A549 (cell line): ENCODE results near the gene MPC2. TPM values are rescaled to one million over a fixed set of nuclear protein-coding genes. Genes with fewer than 3 reads are reported as not detected.

Source experiments
- ATAC-seq, 2 experiments: fragments of 200-7000 bp in 1 of 2; fragments of >200 bp in 1 of 2; cut with Nextera tagmentation in 1 of 2; cut with Tn5 transposase in 1 of 2; 3 replicates each; pipeline versions ENCODE4 v1.8.0 to v1.9.1; 2018 to 2020; ENCODE audit warnings: mild to moderate bottlenecking in 1 of 2, moderate library complexity in 1 of 2
- CTCF ChIA-PET: fragments of 300-600 bp; sonication (Branson Sonifier 250); formaldehyde crosslinking; extraction: SDS; loops from one replicate; lab custom pipeline; 2021; ENCODE audit warnings: antibody characterized with exemption, inconsistent platforms; lab: Yijun Ruan, JAX
- POLR2A ChIA-PET: fragments of 350-600 bp; formaldehyde crosslinking; extraction: SDS; loops from one replicate; lab custom pipeline; 2021; ENCODE audit warnings: antibody characterized with exemption, inconsistent platforms; lab: Yijun Ruan, JAX
- DNase-seq, 2 experiments: peaks; one replicate each; pipeline versions ENCODE4 v3.0.0 to v3.0.0-alpha.2; 2011 to 2016; ENCODE audit warnings: low read depth in 1 of 2, low spot score in 1 of 2
- FAIRE-seq: peaks from 2 replicates; lab custom pipeline; 2011; peaks lifted over from hg19 to GRCh38; lab: Jason Lieb, UNC
- H3K27ac ChIP-seq, 2 experiments: fragments of >200 bp; sonication (Bioruptor Twin); formaldehyde crosslinking; 3 replicates each; pipeline ENCODE4 v1.5.1; 2016 to 2017
- H3K4me1 ChIP-seq: fragments of >200 bp; sonication (Bioruptor Twin); formaldehyde crosslinking; 3 replicates; pipeline ENCODE4 v1.6.1; 2016
- H3K4me2 ChIP-seq: fragments of >200 bp; sonication (Bioruptor Twin); formaldehyde crosslinking; 3 replicates; pipeline ENCODE4 v1.6.1; 2016
- H3K4me3 ChIP-seq: fragments of >200 bp; sonication (Bioruptor Twin); formaldehyde crosslinking; 3 replicates; pipeline ENCODE4 v1.5.1; 2016
- H3K9me3 ChIP-seq: fragments of >200 bp; sonication (Bioruptor Twin); formaldehyde crosslinking; 3 replicates; pipeline ENCODE4 v1.6.1; 2016
- CBX2 ChIP-seq: fragments of 200-600 bp; sonication (generic); IDR thresholded peaks from 2 replicates; pipeline ENCODE4 v1.6.1; 2016; ENCODE audit warnings: low read depth, mild to moderate bottlenecking, borderline replicate concordance
- ESRRA ChIP-seq: fragments of 150-350 bp; IDR thresholded peaks from 2 replicates; pipeline ENCODE4 v1.6.1; 2014; ENCODE audit warnings: mild to moderate bottlenecking, low read length, borderline replicate concordance
- HEYL ChIP-seq: fragments of 250-450 bp; sonication (Bioruptor Pico); IDR thresholded peaks from 2 replicates; pipeline ENCODE4 v1.8.0; 2021; ENCODE audit warnings: mild to moderate bottlenecking, moderate library complexity
- KDM5A ChIP-seq: fragments of 200-600 bp; sonication (generic); IDR thresholded peaks from 2 replicates; pipeline ENCODE4 v1.6.1; 2016; ENCODE audit warnings: antibody characterized with exemption, mild to moderate bottlenecking
- POLR2A ChIP-seq: IDR thresholded peaks from 2 replicates; pipeline ENCODE4 v1.6.1; 2012; ENCODE audit warnings: mild to moderate bottlenecking, low read length
- RFX5 ChIP-seq: fragments of 450-650 bp; IDR thresholded peaks from 2 replicates; pipeline ENCODE4 v1.7.1; 2014; ENCODE audit warnings: antibody characterized with exemption, mild to moderate bottlenecking, moderate library complexity
- SMC3 ChIP-seq: fragments of >200 bp; sonication (Bioruptor Twin); formaldehyde crosslinking; IDR thresholded peaks from 3 replicates; pipeline ENCODE4 v1.6.1; 2018; ENCODE audit warnings: inconsistent platforms
- TFCP2L1 ChIP-seq: fragments of 250-450 bp; sonication (Bioruptor Pico); IDR thresholded peaks from 2 replicates; pipeline ENCODE4 v1.5.0; 2021; ENCODE audit warnings: mild to moderate bottlenecking
- WGBS: methylation state at CpG from one replicate; pipeline ENCODE4 v1.1.6; 2017; ENCODE audit errors: missing lambda C conversion rate; 5-methylcytosine and 5-hydroxymethylcytosine counted together
- polyA plus RNA-seq, 4 experiments: library from polyadenylated mRNA; depleted of rRNA in 3 of 4; stranded (reverse); fragments of >200 nt; fragmentation: RNase III in 1 of 4; extraction: RNeasy Plus Mini Kit Qiagen cat#74134 plus additional on column Dnase treatment in 1 of 4; gene quantifications; 2 replicates in 3 of 4; 3 replicates in 1 of 4; pipeline ENCODE4 v1.2.3, GENCODE V29; 2011 to 2017
- TF ChIP-seq, protein P1 (sequence below): fragments of 250-450 bp; sonication (Bioruptor Pico); IDR thresholded peaks from 2 replicates; pipeline ENCODE4 v1.5.0; 2021; ENCODE audit warnings: mild to moderate bottlenecking, moderate library complexity, borderline replicate concordance
- TF ChIP-seq, protein P2 (sequence below): fragments of 250-450 bp; sonication (Bioruptor Pico); IDR thresholded peaks from 2 replicates; pipeline ENCODE4 v1.5.0; 2020; ENCODE audit warnings: low read depth, mild to moderate bottlenecking, moderate library complexity
- TF ChIP-seq, protein P3 (sequence below): fragments of >200 bp; sonication (Bioruptor Twin); formaldehyde crosslinking; IDR thresholded peaks from 3 replicates; pipeline ENCODE4 v1.6.1; 2016
- TF ChIP-seq, protein P4 (sequence below): fragments of >200 bp; sonication (Bioruptor Twin); formaldehyde crosslinking; IDR thresholded peaks from 2 replicates; pipeline ENCODE4 v1.6.1; 2016
- TF ChIP-seq, protein P5 (sequence below): fragments of >200 bp; sonication (Bioruptor Twin); formaldehyde crosslinking; IDR thresholded peaks from 3 replicates; pipeline ENCODE4 v1.5.1; 2016

Gene MPC2
- polyA plus RNA-seq, 2 of the 4 experiments (the other 2 are of a cell fraction), result 53.0 to 120 TPM

DNA sequence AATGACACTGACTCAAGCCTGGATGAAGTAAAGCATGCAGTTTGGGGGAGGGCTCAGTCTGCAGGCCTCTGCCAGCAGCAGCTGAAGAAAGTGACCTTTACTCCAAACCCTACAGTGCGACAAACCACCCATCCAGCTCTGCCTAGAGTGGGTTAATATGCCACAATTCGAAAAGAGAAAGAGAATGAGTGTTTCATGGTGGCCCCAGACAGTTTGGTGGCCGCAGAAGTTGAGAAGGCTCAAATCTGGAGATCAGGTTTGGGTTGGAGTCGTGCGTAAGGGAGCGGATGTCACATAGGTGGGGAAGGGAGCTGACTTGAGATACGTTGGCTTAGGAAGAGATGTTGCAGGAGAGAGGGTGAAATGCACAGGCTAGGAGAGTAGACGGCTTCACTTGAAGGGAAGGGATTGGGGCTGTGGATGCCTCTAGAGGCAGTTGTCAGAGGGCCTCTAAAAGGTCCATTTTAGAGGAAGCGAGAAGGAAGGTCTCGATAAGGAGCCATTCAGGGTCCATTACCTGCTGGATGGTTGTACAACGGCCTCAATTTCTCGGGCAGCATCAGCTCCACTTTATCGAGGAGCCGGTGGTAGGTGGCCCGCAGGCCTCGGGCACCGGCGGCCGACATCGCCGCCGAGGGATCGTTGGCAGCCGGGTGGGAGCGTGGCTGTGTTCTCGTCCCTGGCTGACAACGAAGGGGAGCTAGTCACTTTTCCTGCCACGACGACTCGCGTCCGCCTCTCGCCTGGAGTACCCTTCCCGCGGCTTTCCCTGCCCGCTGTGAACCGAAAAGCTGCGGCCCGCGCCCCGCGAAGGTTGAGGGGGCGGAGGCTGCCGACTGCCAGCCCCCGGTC lies 1.4 kb downstream of the MPC2 start:
- ATAC-seq (peak; percentile 56 to 58), DNase-seq (peak; percentile 41 to 55), FAIRE-seq (no peak)
- CTCF ChIA-PET, result interaction anchor here (0.6 to 1.6 kb wide), 6 partner anchors 8 to 157 kb away, joined by 3 to 6 read pairs (median 4); no protein-coding TSS in a partner anchor
- Histone ChIP-seq H3K4me2 (peak overlapping the region; percentile 95), H3K9me3 (no peaks in the 10 kb centered on the region), H3K27ac (peak overlapping the region; percentile 89 to 92), H3K4me3 (peak overlapping the region; percentile 80), H3K4me1 (peaks cover 38% of the 10 kb centered on the region)
- WGBS, result under 1% methylated on average over 39 of the region's 45 CpGs
- TF ChIP-seq, protein P1, sequence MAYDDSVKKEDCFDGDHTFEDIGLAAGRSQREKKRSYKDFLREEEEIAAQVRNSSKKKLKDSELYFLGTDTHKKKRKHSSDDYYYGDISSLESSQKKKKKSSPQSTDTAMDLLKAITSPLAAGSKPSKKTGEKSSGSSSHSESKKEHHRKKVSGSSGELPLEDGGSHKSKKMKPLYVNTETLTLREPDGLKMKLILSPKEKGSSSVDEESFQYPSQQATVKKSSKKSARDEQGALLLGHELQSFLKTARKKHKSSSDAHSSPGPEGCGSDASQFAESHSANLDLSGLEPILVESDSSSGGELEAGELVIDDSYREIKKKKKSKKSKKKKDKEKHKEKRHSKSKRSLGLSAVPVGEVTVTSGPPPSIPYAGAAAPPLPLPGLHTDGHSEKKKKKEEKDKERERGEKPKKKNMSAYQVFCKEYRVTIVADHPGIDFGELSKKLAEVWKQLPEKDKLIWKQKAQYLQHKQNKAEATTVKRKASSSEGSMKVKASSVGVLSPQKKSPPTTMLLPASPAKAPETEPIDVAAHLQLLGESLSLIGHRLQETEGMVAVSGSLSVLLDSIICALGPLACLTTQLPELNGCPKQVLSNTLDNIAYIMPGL, result 0 out of 2 replicates have a peak, but pooled peaks have one; percentile 21
- TF ChIP-seq TFCP2L1 (CRISPR knock-in tag) (no peak), ESRRA (0 out of 2 replicates have a peak, but pooled peaks have one; percentile 12), POLR2A (peak; percentile 67; the same call in 1 of the 2 replicates)
- POLR2A ChIA-PET, result interaction anchor here (0.7 to 3.1 kb wide), 10 partner anchors 8 to 292 kb away, joined by 3 to 32 read pairs (median 5); partner anchors contain the start of genes MPZL1 and TIPRL

DNA sequence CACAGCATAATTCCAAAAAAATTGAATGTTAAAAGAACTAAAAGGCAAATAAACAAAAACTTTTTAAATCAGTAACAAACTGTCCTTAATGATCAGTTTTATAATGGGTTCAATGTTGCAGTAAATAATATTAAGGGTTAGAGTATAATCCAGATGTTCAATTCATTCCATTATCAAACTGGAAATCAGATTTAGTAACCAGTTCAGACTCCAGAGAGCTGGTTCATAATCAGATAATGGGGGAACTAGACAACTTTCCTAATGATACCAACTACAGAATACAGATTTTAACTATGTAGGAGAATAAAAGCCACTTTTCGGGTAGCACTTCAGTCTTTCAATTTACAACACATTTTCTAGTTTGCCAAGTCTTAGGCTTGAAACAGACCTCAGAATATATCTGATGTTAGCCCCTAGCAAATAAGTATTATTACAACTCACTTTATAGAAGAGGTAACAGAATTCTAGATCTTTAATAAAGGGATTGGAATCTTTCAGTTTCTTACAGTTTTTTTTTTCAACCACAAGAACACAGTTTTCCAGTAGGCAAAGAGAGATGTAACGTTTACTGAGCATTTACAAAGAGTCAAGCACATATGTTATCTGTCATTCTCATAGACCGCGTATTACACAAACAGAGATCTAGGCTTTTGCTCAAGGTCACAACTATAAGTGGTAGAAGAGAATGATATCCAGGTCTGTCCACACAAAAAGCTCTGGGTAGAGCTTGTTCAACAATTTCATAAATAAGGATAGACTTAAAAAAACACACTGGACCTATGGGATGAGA lies 2.3 kb downstream of the MPC2 start:
- Histone ChIP-seq H3K4me2 (peak overlapping the region; percentile 95), H3K4me1 (peaks cover 44% of the 10 kb centered on the region), H3K27ac (peak overlapping the region; percentile 89 to 92), H3K9me3 (no peaks in the 10 kb centered on the region), H3K4me3 (peak overlapping the region; percentile 80)
- ChIA-PET POLR2A (interaction anchor here (0.7 to 3.1 kb wide), 4 partner anchors 7 to 218 kb away, joined by 5 to 32 read pairs (median 6); no protein-coding TSS in a partner anchor), CTCF (interaction anchor here (0.6 to 1.6 kb wide), 4 partner anchors 17 to 156 kb away, joined by 3 to 6 read pairs (median 4); no protein-coding TSS in a partner anchor)
- FAIRE-seq (no peak), ATAC-seq (no peak), DNase-seq (no peak)
- 7% methylated on average over 4 of the region's 4 CpGs for WGBS
- TF ChIP-seq HEYL, result no peak
- no peak for TF ChIP-seq CBX2
- no peak for TF ChIP-seq SMC3
- TF ChIP-seq KDM5A, result no peak
- no peak for TF ChIP-seq RFX5
- TF ChIP-seq, protein P2, sequence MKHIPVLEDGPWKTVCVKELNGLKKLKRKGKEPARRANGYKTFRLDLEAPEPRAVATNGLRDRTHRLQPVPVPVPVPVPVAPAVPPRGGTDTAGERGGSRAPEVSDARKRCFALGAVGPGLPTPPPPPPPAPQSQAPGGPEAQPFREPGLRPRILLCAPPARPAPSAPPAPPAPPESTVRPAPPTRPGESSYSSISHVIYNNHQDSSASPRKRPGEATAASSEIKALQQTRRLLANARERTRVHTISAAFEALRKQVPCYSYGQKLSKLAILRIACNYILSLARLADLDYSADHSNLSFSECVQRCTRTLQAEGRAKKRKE, result no peak
- TF ChIP-seq, protein P3, sequence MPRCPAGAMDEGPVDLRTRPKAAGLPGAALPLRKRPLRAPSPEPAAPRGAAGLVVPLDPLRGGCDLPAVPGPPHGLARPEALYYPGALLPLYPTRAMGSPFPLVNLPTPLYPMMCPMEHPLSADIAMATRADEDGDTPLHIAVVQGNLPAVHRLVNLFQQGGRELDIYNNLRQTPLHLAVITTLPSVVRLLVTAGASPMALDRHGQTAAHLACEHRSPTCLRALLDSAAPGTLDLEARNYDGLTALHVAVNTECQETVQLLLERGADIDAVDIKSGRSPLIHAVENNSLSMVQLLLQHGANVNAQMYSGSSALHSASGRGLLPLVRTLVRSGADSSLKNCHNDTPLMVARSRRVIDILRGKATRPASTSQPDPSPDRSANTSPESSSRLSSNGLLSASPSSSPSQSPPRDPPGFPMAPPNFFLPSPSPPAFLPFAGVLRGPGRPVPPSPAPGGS, result no peak
- TF ChIP-seq, protein P4, sequence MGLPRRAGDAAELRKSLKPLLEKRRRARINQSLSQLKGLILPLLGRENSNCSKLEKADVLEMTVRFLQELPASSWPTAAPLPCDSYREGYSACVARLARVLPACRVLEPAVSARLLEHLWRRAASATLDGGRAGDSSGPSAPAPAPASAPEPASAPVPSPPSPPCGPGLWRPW, result no peak
- no peak for TF ChIP-seq TFCP2L1 (CRISPR knock-in tag)
- TF ChIP-seq, protein P5, sequence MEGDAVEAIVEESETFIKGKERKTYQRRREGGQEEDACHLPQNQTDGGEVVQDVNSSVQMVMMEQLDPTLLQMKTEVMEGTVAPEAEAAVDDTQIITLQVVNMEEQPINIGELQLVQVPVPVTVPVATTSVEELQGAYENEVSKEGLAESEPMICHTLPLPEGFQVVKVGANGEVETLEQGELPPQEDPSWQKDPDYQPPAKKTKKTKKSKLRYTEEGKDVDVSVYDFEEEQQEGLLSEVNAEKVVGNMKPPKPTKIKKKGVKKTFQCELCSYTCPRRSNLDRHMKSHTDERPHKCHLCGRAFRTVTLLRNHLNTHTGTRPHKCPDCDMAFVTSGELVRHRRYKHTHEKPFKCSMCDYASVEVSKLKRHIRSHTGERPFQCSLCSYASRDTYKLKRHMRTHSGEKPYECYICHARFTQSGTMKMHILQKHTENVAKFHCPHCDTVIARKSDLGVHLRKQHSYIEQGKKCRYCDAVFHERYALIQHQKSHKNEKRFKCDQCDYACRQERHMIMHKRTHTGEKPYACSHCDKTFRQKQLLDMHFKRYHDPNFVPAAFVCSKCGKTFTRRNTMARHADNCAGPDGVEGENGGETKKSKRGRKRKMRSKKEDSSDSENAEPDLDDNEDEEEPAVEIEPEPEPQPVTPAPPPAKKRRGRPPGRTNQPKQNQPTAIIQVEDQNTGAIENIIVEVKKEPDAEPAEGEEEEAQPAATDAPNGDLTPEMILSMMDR, result no peak
- no peak for TF ChIP-seq POLR2A
